AG08395 (cell line): Measurements from ENCODE around the gene MERTK.
A peak's percentile ranks its signal among the peaks of the same experiment; 100 is the strongest.
"Not testable (repeated sequence)": the region's sequence is repeated elsewhere in the genome, so short reads cannot be mapped to it uniquely, and the experiment has no call there.

Source experiments
- DNase-seq: peaks from one replicate; pipeline ENCODE4 v3.0.0; 2012; ENCODE audit warnings: mixed read lengths, low spot score

Gene MERTK

GRCh38 chr2:112012556-112012955, 114.1 kb downstream of the MERTK start:
- no peak for DNase-seq

- no peak for DNase-seq
Measured at GRCh38 chr2:112018846-112019245, 120.4 kb downstream of the MERTK start.

GRCh38 chr2:112019569-112019982, 121.2 kb downstream of the MERTK start:
- DNase-seq, result no peak

- DNase-seq, result no peak
Measured at GRCh38 chr2:112020561-112020960, 122.2 kb downstream of the MERTK start.

- no peak for DNase-seq
Measured at GRCh38 chr2:112021290-112021689, 122.9 kb downstream of the MERTK start.

GRCh38 chr2:112021781-112022231, 123.4 kb downstream of the MERTK start:
- no peak for DNase-seq

GRCh38 chr2:112023707-112024106, 125.3 kb downstream of the MERTK start:
- DNase-seq, result no peak

GRCh38 chr2:112024231-112024630, 125.8 kb downstream of the MERTK start:
- no peak for DNase-seq

- no peak for DNase-seq
Measured at GRCh38 chr2:112024896-112025491, 126.6 kb downstream of the MERTK start.

- no peak for DNase-seq
Measured at GRCh38 chr2:112026509-112026908, 128.1 kb downstream of the MERTK start.

GRCh38 chr2:112027767-112028166, 129.4 kb downstream of the MERTK start:
- DNase-seq, result no peak

GRCh38 chr2:112029164-112029563, 130.8 kb downstream of the MERTK start:
- no peak for DNase-seq

- DNase-seq, result no peak
Measured at GRCh38 chr2:112031473-112032223, 133.2 kb downstream of the MERTK start.

GRCh38 chr2:112032224-112032586, 133.8 kb downstream of the MERTK start:
- peak; percentile 22 for DNase-seq

GRCh38 chr2:112032689-112033465, 134.5 kb downstream of the MERTK start:
- DNase-seq, result peak; percentile 47

- DNase-seq, result no peak
Measured at GRCh38 chr2:112033600-112033999, 135.2 kb downstream of the MERTK start.

GRCh38 chr2:112034924-112035323, 136.5 kb downstream of the MERTK start:
- no peak for DNase-seq

- no peak for DNase-seq
Measured at GRCh38 chr2:112035786-112036185, 137.4 kb downstream of the MERTK start.

GRCh38 chr2:112039556-112039955, 141.1 kb downstream of the MERTK start:
- not testable (repeated sequence) for DNase-seq

- DNase-seq, result not testable (repeated sequence)
Measured at GRCh38 chr2:112040066-112040465, 141.7 kb downstream of the MERTK start.

- DNase-seq, result not testable (repeated sequence)
Measured at GRCh38 chr2:112041460-112041859, 143.1 kb downstream of the MERTK start.

GRCh38 chr2:112045446-112046014, 147.1 kb downstream of the MERTK start:
- DNase-seq, result no peak

- DNase-seq, result no peak
Measured at GRCh38 chr2:112046231-112046630, 147.8 kb downstream of the MERTK start.
